Measurements from ENCODE around the gene ARID1B.

- TF ChIP-seq CTCF (conservative IDR thresholded peaks at IDR 0.05) (no peak), ZFX (IDR thresholded peaks at IDR 0.05) (no peak)
Observed at GRCh38 chr6:157123234-157123633, 346.1 kb downstream of the ARID1B start.
